Stimulated activated CD4-positive, alpha-beta T cell treated with anti-CD3 and anti-CD28 coated beads, TNF-alpha, amount 100 ng/mL, for 4 hours (primary cell): ENCODE measurements around the gene CEP85.
A peak's percentile ranks its signal among the peaks of the same experiment; 100 is the strongest.
"Not testable (repeated sequence)": the region's sequence is repeated elsewhere in the genome, so short reads cannot be mapped to it uniquely, and the experiment has no call there.

Experiments
- DNase-seq, 3 experiments: peaks; one replicate each; pipeline ENCODE4 v3.0.0-alpha.2; 2020; ENCODE audit warnings: low read depth in 3 of 3

Gene CEP85

GRCh38 chr1:26290882-26291261 lies 56.9 kb downstream of the CEP85 start:
- DNase-seq = no peak

- DNase-seq = no peak
Measured at GRCh38 chr1:26291433-26291832, 57.4 kb downstream of the CEP85 start.

GRCh38 chr1:26291939-26292338 lies 57.9 kb downstream of the CEP85 start:
- DNase-seq = no peak

GRCh38 chr1:26292735-26293134 lies 58.7 kb downstream of the CEP85 start:
- DNase-seq = not testable (repeated sequence)

- DNase-seq = no peak
Measured at GRCh38 chr1:26293911-26294463, 60.0 kb downstream of the CEP85 start.

GRCh38 chr1:26295194-26296138 lies 61.5 kb downstream of the CEP85 start:
- DNase-seq = no peak

- no peak for DNase-seq
Measured at GRCh38 chr1:26296340-26297056, 62.5 kb downstream of the CEP85 start.

- no peak for DNase-seq
Measured at GRCh38 chr1:26297057-26297790, 63.2 kb downstream of the CEP85 start.

GRCh38 chr1:26297791-26298124 lies 63.8 kb downstream of the CEP85 start:
- DNase-seq = no peak

- DNase-seq = no peak
Measured at GRCh38 chr1:26300578-26301275, 66.7 kb downstream of the CEP85 start.

- no peak for DNase-seq
Measured at GRCh38 chr1:26302733-26303405, 68.9 kb downstream of the CEP85 start.

- DNase-seq = no peak
Measured at GRCh38 chr1:26305667-26306289, 71.8 kb downstream of the CEP85 start.

- DNase-seq = peak; percentile 70 to 85 (median 81)
Measured at GRCh38 chr1:26306290-26307229, 72.6 kb downstream of the CEP85 start, which contains the start of gene UBXN11. Gene UBXN11 (minus strand): TSS chr1:26306636. CDS start chr1:26302883, 3,753 bp downstream.

- no peak for DNase-seq
Measured at GRCh38 chr1:26307363-26307781, 73.4 kb downstream of the CEP85 start.

GRCh38 chr1:26307966-26308899 lies 74.2 kb downstream of the CEP85 start:
- DNase-seq = not testable (repeated sequence)

GRCh38 chr1:26314501-26314900 lies 80.5 kb downstream of the CEP85 start:
- DNase-seq = no peak

- DNase-seq = no peak
Measured at GRCh38 chr1:26315874-26316850, 82.2 kb downstream of the CEP85 start.
